ENCODE data around the gene HLA-G.
"Not testable (repeated sequence)": the region's sequence is repeated elsewhere in the genome, so short reads cannot be mapped to it uniquely, and the experiment has no call there.

HLA-G gene

DNA sequence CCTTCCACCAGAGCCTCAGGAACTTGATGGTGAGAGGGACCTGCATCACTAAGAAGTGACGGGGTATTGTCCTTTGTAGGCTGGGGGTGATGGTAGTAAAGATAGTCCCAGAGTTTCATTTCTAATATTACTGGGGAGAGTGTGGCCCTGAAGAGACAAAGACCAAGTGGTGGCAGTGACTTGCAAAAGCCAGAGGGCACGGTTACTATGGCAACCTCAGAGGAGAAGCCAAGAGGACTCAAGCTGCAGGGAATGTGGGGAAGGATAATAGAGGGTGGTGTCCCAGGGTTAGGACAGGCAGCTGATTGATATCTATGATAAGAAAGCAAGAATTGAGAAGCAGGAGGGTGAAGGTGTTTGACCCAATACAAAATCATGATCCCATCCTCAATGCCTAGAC, 42.5 kb downstream of the HLA-G start:
- no peak for DNase-seq (ENCODE audit: low read depth in 2 of 3, low spot score in 1 of 3)

DNA sequence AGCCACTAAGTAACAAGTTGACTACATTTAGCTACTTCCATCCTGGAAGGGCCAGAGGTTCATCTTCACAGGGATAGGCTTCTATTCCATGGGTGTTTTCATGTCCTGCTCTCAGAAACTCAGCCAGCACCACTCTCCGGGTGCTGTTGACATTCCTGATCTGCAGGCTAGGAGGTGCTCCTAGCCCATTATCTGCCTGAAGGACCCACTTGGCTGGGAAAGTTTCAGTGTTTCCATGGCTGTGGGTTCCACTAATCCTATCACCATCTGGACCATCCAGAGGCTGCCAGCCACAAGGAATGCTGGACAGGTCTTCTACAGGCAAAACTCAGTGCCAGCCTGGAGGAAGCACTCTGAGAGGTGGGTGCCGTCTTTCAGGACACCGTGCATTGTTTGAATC, 45.2 kb downstream of the HLA-G start:
- DNase-seq (ENCODE audit: low read depth in 2 of 3, low spot score in 1 of 3) = no peak

DNA sequence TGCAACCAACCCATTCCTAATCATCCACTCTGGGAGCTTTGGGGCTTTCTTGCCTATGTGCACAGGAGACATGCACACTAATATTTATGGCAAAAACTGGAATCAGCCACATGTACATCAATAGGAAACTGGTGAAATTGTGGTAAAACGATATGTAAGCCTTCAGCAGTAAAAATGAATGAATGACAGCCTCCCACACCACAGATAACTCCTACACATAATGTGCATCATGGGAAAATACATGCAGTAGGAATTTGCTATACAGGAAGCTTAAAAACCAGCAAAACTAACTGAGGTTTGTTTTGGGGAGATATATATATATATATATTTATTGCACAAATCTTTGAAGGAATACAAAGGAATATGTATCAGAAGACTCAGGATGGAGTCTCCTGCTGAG, 47.6 kb downstream of the HLA-G start:
- no peak for DNase-seq (ENCODE audit: low read depth in 2 of 3, low spot score in 1 of 3)

DNA sequence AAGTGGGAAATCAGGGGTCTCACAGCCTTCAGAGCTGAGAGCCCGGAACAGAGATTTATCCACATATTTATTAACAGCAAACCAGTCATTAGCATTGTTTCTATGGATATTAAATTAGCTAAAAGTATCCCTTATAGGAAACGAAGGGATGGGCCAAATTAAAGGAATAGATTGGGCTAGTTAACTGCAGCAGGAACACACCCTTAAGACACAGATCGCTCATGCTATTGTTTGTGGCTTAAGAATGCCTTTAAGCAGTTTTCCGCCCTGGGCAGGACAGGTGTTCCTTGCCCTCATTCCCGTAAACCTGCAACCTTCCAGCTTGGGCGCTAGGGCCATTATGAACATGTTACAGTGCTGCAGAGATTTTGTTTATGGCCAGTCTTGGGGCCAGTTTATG, 48.1 kb downstream of the HLA-G start:
- not testable (repeated sequence) for DNase-seq (ENCODE audit: low read depth in 2 of 3, low spot score in 1 of 3)
